Uterus (tissue), 4 donors: Measurements from ENCODE around the gene CLSTN2. TPM values are rescaled to one million over a fixed set of nuclear protein-coding genes. Genes with fewer than 3 reads are reported as not detected.

ENCODE experiments used
- DNase-seq, 2 donors: peaks; one replicate each; pipeline ENCODE4 v3.0.0-alpha.2; 2019 to 2020
- H3K27ac ChIP-seq, 2 donors: fragments of 200-600 bp; sonication (generic); 1 replicate in 1 of 2; 2 replicates in 1 of 2; pipeline ENCODE4 v1.5.1; 2016 to 2018
- H3K27me3 ChIP-seq, 2 donors: fragments of 200-600 bp; sonication (generic); one replicate each; pipeline ENCODE4 v1.5.1; 2018 to 2019; ENCODE audit warnings: control low read depth in 1 of 2
- H3K36me3 ChIP-seq, 2 donors: fragments of 200-600 bp; sonication (generic); one replicate each; pipeline ENCODE4 v1.5.1; 2019; ENCODE audit warnings: control low read depth in 1 of 2
- H3K4me1 ChIP-seq, 2 donors: fragments of 200-600 bp; sonication (generic); one replicate each; pipeline ENCODE4 v1.5.1; 2018 to 2019; ENCODE audit warnings: control low read depth in 1 of 2
- H3K4me3 ChIP-seq, 2 donors: fragments of 200-600 bp; sonication (generic); 1 replicate in 1 of 2; 2 replicates in 1 of 2; pipeline ENCODE4 v1.5.1; 2018 to 2019; ENCODE audit warnings: mild to moderate bottlenecking in 1 of 2
- H3K9me3 ChIP-seq, 2 donors: fragments of 200-600 bp; sonication (generic); one replicate each; pipeline ENCODE4 v1.5.1; 2019; ENCODE audit warnings: control low read depth in 1 of 2
- CTCF ChIP-seq, 4 experiments: fragments of 200-600 bp in 2 of 4; fragments of 450-650 bp in 2 of 4; sonication (generic) in 2 of 4; IDR thresholded peaks; one replicate each; pipeline ENCODE4 v1.5.1; 2016 to 2019; ENCODE audit warnings: antibody characterized with exemption in 4 of 4, mild to moderate bottlenecking in 2 of 4, moderate library complexity in 1 of 4
- POLR2A ChIP-seq, 2 donors: fragments of 450-650 bp; IDR thresholded peaks; one replicate each; pipeline ENCODE4 v1.6.1; 2016; ENCODE audit warnings: antibody characterized with exemption in 2 of 2, mild to moderate bottlenecking in 1 of 2, moderate library complexity in 1 of 2
- intact Hi-C: fragments of 100-400 bp; cut with DNase I; formaldehyde crosslinking; loops from one replicate; pipeline ENCODE4 v1.15.1; 2023; ENCODE audit warnings: low total_unique reads
- total RNA-seq, 4 donors: library from RNA; depleted of rRNA in 3 of 4; stranded (reverse); fragments of >200 nt in 3 of 4; gene quantifications; one replicate each; pipeline versions ENCODE4 v1.1.0 to v1.2.4, GENCODE V29; 2014 to 2023
- donor health status: DM: yes; HTN: yes; CAD: no.

CLSTN2 gene
- total RNA-seq, 4 donors from 2014 or later = 4.7 to 32.2 (median 19.2) TPM

- Histone ChIP-seq H3K27me3 (no peaks in the 10 kb centered on the region), H3K4me3 (no peak overlapping the region), H3K27ac (no peak overlapping the region), H3K4me1 (no peaks in the 10 kb centered on the region), H3K9me3 (no peaks in the 10 kb centered on the region), H3K36me3 (no peaks in the 10 kb centered on the region)
- TF ChIP-seq POLR2A (IDR thresholded peaks at IDR 0.05) = no peak
- no peak for TF ChIP-seq CTCF (IDR thresholded peaks at IDR 0.05)
- no peak for DNase-seq
- intact Hi-C loops = no loop called here
These were observed 498.4 kb downstream of the CLSTN2 start for GRCh38 chr3:140433431-140433830.

GRCh38 chr3:140434261-140434905, 499.4 kb downstream of the CLSTN2 start:
- Histone ChIP-seq H3K9me3 (no peaks in the 10 kb centered on the region), H3K27ac (no peak overlapping the region), H3K27me3 (no peaks in the 10 kb centered on the region), H3K4me3 (no peak overlapping the region), H3K4me1 (no peaks in the 10 kb centered on the region), H3K36me3 (no peaks in the 10 kb centered on the region)
- no peak for DNase-seq
- TF ChIP-seq CTCF (IDR thresholded peaks at IDR 0.05) (no peak), POLR2A (IDR thresholded peaks at IDR 0.05) (no peak)
- intact Hi-C loops = no loop called here

- Histone ChIP-seq H3K4me3 (no peak overlapping the region), H3K27ac (no peak overlapping the region), H3K27me3 (no peaks in the 10 kb centered on the region), H3K4me1 (no peaks in the 10 kb centered on the region), H3K36me3 (no peaks in the 10 kb centered on the region), H3K9me3 (no peaks in the 10 kb centered on the region)
- TF ChIP-seq CTCF (IDR thresholded peaks at IDR 0.05) = no peak
- TF ChIP-seq POLR2A (IDR thresholded peaks at IDR 0.05) = no peak
- DNase-seq = no peak
- intact Hi-C loops = no loop called here
These were observed 501.4 kb downstream of the CLSTN2 start for GRCh38 chr3:140436421-140436820.

- Histone ChIP-seq H3K27me3 (no peaks in the 10 kb centered on the region), H3K4me3 (no peak overlapping the region), H3K4me1 (no peaks in the 10 kb centered on the region), H3K9me3 (no peaks in the 10 kb centered on the region), H3K36me3 (no peaks in the 10 kb centered on the region), H3K27ac (no peak overlapping the region)
- DNase-seq = no peak
- intact Hi-C loops = no loop called here
- TF ChIP-seq CTCF (IDR thresholded peaks at IDR 0.05) (no peak), POLR2A (IDR thresholded peaks at IDR 0.05) (no peak)
These were observed 503.9 kb downstream of the CLSTN2 start for GRCh38 chr3:140438736-140439470.

- Histone ChIP-seq H3K27ac (no peak overlapping the region), H3K9me3 (no peaks in the 10 kb centered on the region), H3K36me3 (no peaks in the 10 kb centered on the region), H3K27me3 (no peaks in the 10 kb centered on the region), H3K4me1 (no peaks in the 10 kb centered on the region), H3K4me3 (no peak overlapping the region)
- TF ChIP-seq CTCF (IDR thresholded peaks at IDR 0.05) = no peak
- TF ChIP-seq POLR2A (IDR thresholded peaks at IDR 0.05) = no peak
- DNase-seq = no peak
- intact Hi-C loops = no loop called here
These were observed 504.5 kb downstream of the CLSTN2 start for GRCh38 chr3:140439527-140439926.
